ENCODE measurements around the gene CHIT1.

DNA sequence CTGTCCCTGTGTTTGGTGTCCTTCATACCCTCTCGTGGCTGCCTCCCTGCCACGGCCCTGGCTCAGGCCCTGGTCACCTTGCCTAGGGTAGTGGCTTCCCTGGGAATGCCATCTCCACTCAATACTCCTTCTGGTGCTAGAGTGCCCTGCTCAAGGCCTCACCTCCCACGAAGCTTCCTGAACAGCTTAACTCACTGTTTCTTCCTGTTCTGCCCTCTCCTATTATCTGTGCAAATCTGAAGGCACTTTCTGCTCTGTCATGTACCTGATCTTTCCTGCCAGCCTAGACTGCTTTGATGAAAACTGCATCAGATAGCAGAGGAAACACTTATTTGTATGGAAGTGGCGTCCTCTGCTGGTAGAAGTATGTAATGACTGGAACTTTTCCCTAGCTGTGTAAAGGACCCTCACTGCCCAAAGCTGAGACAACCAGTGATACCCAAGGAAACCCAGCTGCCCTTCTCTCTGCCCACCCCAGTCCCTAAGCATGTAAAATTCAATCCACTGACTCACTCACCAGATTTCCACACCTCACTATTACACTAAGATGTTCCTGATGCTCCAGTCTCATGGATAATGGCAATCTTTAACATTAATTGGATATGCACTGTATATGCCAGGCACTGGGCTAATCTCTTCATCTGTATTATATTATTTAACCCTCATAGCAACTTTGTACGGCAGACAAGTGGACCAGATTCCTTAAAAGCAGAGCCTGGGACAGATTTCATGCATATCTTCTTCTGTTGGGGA, 39.6 kb upstream of the CHIT1 start:
- TF ChIP-seq, protein P1, sequence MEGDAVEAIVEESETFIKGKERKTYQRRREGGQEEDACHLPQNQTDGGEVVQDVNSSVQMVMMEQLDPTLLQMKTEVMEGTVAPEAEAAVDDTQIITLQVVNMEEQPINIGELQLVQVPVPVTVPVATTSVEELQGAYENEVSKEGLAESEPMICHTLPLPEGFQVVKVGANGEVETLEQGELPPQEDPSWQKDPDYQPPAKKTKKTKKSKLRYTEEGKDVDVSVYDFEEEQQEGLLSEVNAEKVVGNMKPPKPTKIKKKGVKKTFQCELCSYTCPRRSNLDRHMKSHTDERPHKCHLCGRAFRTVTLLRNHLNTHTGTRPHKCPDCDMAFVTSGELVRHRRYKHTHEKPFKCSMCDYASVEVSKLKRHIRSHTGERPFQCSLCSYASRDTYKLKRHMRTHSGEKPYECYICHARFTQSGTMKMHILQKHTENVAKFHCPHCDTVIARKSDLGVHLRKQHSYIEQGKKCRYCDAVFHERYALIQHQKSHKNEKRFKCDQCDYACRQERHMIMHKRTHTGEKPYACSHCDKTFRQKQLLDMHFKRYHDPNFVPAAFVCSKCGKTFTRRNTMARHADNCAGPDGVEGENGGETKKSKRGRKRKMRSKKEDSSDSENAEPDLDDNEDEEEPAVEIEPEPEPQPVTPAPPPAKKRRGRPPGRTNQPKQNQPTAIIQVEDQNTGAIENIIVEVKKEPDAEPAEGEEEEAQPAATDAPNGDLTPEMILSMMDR (IDR thresholded peaks at IDR 0.05): peak; percentile 88 to 98 (median 96)
- TF ChIP-seq POLR2A (IDR thresholded peaks at IDR 0.05): no peak
